D721Med (cell line): Measurements from ENCODE around the gene TIMMDC1.

Experiments
- DNase-seq: peaks from one replicate; pipeline ENCODE4 v3.0.0; 2011; ENCODE audit warnings: low spot score; ENCODE audit not compliant: insufficient read length
- FAIRE-seq: peaks from 2 replicates; lab custom pipeline; 2011; peaks lifted over from hg19 to GRCh38; lab: Jason Lieb, UNC
- CTCF ChIP-seq: IDR thresholded peaks from 2 replicates; pipeline ENCODE4 v1.5.1; 2012; ENCODE audit warnings: mild to moderate bottlenecking, control low read depth; ENCODE audit not compliant: insufficient read depth; ENCODE audit errors: missing control alignments

The TIMMDC1 gene

DNA sequence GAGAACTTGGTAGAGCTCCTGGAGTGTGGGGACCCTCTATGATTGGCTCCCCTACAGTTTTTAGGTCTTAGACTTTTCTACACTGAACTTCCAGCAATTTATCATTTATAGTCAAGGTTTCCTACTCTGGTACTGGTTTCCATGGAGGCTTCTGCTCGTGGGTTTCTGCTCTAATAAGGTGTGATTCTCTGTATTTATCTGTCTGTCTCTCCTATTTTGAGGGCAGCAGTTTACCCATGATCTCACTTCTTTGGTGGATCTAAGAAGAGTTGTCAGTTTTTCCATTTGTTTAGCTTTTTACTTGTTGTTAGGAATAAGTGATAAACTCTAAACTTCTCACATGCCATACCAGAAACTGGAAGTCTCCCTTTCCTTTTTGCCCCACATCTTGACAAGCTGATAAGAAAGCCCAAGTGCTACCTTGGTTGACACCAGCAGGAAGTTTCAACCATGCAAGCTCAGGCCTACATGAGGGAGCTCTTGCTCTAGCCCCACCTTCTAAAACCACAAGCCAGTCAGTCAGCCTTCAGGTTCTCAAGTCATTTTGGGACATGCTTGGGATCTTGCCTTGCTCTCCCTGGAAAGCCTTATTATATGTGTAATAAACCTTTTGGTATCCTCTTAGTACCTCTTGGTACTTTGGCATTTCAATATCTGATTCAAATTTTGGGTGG is 10.0 kb downstream of the TIMMDC1 start:
- TF ChIP-seq CTCF: no peak
- FAIRE-seq (no peak), DNase-seq (no peak)

DNA sequence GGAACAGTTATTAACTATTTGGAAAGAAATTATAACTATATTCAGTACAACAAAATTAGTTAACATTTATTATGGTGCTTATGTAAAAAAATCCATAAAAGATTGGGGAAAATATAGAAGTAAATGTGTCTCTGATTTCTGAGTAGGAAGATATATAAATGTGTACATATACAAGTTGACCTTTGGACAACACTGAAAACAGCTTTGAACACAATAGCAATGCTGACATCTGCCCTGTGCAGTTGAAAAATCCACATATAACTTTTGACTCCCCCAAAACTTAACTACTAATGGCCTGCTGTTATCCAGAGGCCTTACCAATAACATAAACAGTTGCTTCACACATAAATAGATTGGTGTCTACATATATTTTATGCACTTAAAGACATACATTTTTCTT is 12.3 kb downstream of the TIMMDC1 start:
- DNase-seq (no peak), FAIRE-seq (no peak)
- TF ChIP-seq CTCF: no peak

DNA sequence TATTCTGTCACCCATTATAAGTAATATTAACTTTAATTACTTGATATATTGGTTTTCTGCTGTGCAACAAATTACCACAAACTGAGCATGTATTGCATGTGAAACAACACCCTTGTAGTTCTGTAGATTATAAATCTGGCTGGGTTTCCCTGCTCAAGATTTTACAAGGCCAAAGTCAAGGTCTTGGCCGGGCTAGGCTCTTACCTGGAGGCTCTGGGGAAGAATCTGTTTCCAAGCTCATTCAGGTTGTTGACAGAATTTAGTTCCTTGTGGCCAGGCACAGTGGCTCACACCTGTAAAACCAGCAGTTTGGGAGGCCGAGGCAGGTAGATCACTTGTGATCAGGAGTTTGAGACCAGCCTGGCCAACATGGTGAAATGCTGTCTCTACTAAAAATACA is 16.3 kb downstream of the TIMMDC1 start:
- DNase-seq (no peak), FAIRE-seq (no peak)
- TF ChIP-seq CTCF: no peak

GRCh38 chr3:119517112-119517511 is 18.8 kb downstream of the TIMMDC1 start:
- no peak for FAIRE-seq

DNA sequence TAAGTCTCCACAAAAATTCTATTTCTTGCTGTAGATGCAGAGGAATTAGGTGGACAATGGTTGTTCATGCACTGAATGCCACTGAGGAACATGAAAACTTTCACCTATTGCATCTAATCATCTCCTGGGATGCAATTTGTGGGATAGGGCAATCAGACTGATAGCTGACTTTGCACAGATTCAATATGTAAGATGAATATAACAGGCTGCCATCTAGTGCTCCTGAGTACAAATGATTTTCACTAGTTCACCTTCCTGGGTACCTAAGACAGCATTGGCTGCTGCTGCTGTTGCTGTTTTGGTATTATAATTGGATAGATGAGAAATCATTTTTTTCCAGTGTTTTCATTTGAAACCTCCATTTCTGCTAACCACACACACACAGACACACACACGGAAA is 19.7 kb downstream of the TIMMDC1 start:
- no peak for FAIRE-seq
- DNase-seq: no peak
- TF ChIP-seq CTCF: no peak

More at GRCh38 chr3:119517112-119517511, 18.8 kb downstream of the TIMMDC1 start:
- no peak for TF ChIP-seq CTCF
- no peak for DNase-seq

- FAIRE-seq (no peak), DNase-seq (no peak)
- peak; percentile 20 for TF ChIP-seq CTCF
Measured at GRCh38 chr3:119524931-119525662, 26.8 kb downstream of the TIMMDC1 start.

DNA sequence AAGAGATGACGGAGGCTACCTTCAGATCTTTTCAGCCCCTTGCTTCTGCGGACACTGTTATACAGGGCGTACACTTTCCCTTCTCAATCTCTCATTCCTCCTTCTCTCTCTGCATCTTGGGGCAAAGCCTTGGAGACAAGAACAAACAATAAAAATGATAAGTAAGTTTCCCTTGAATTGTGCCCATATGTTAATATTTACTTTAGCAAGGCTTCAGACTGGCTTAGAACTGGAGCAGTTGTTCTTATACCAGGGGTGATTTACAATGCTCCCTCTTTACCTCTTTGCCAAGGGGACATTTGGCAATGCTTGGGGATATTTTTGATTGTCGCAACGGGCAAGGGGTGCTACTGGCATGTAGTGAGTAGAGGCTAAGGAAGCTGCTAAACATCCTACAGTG is 29.4 kb downstream of the TIMMDC1 start:
- no peak for TF ChIP-seq CTCF
- DNase-seq: no peak
- no peak for FAIRE-seq
